Esophagus squamous epithelium (tissue), 4 donors: Measurements from ENCODE around the gene TATDN2.

Source experiments
- POLR2A ChIP-seq, 4 donors: fragments of 450-650 bp; IDR thresholded peaks; one replicate each; pipeline ENCODE4 v1.6.1; 2017; ENCODE audit warnings: antibody characterized with exemption in 4 of 4, mild to moderate bottlenecking in 4 of 4, moderate library complexity in 3 of 4
- TF ChIP-seq, protein P1 (sequence below), 6 experiments: fragments of 450-650 bp in 4 of 6; fragments of 200-600 bp in 2 of 6; sonication (generic) in 2 of 6; IDR thresholded peaks; one replicate each; pipeline ENCODE4 v1.5.1; 2016 to 2019; ENCODE audit warnings: antibody characterized with exemption in 6 of 6, mild to moderate bottlenecking in 4 of 6, moderate library complexity in 4 of 6

DNA sequence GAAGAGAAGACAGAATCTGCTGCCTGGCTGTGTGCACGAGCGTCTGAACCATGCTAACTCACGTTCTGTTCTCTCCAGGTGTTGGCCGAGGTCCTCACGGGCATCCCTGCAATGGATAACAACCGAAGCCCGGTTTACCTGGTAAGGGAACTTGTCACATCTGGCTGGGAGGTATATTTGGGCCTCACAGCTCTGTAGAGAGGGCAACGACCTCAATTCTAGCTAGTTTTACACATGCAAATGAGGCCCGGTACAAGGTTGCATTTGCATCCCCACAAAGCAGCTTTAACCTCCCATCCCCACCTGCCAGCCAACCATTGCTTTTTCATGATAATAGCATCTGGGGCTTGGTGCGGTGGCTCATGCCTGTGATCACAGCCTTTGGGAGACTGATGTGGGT is 22.0 kb upstream of the TATDN2 start:
- TF ChIP-seq, protein P1, sequence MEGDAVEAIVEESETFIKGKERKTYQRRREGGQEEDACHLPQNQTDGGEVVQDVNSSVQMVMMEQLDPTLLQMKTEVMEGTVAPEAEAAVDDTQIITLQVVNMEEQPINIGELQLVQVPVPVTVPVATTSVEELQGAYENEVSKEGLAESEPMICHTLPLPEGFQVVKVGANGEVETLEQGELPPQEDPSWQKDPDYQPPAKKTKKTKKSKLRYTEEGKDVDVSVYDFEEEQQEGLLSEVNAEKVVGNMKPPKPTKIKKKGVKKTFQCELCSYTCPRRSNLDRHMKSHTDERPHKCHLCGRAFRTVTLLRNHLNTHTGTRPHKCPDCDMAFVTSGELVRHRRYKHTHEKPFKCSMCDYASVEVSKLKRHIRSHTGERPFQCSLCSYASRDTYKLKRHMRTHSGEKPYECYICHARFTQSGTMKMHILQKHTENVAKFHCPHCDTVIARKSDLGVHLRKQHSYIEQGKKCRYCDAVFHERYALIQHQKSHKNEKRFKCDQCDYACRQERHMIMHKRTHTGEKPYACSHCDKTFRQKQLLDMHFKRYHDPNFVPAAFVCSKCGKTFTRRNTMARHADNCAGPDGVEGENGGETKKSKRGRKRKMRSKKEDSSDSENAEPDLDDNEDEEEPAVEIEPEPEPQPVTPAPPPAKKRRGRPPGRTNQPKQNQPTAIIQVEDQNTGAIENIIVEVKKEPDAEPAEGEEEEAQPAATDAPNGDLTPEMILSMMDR (IDR thresholded peaks at IDR 0.05), result no peak
- TF ChIP-seq POLR2A (IDR thresholded peaks at IDR 0.05), result no peak
